Measurements from ENCODE around the gene NRXN3. TPM values are rescaled to one million over a fixed set of nuclear protein-coding genes. Genes with fewer than 3 reads are reported as not detected.

Gene NRXN3
- total RNA-seq, 1 experiment from 2014 or later, result not detected

GRCh38 chr14:78329371-78329770 lies 159.2 kb downstream of the NRXN3 start:
- no TSS peak for BruUV-seq (replicated peaks)
- H3K27me3 ChIP-seq (ENCODE audit: insufficient read depth, low read length), result no peaks in the 10 kb centered on the region; the same call in none of the 2 replicates
- no peak overlapping the region for H3K9ac ChIP-seq (ENCODE audit: low read length)
- H3K9me2 ChIP-seq (ENCODE audit: insufficient read depth), result no peaks in the 10 kb centered on the region
- intact Hi-C loops (cut with micrococcal nuclease), result no loop called here
- no peak overlapping the region for H3K27ac ChIP-seq (ENCODE audit: low read depth, low read length)
- H3K36me3 ChIP-seq (ENCODE audit: control insufficient read depth in 1 of 2, insufficient read depth in 2 of 2, low read length in 2 of 2), result no peaks in the 10 kb centered on the region
- ChIA-PET CTCF (no interaction called here), POLR2A (no interaction called here), RAD21 (ENCODE audit: low non-redundant PET in 1 of 2, low total read pairs in 2 of 2, uncharacterized antibody in 2 of 2, unreplicated experiment in 2 of 2) (no interaction called here)
- no peak overlapping the region for H3K4me2 ChIP-seq (ENCODE audit: low read length)
- no peak overlapping the region for H3K4me3 ChIP-seq (replicated peaks in 1 of 2; ENCODE audit: low read depth in 1 of 2, low read length in 2 of 2)
- no peaks in the 10 kb centered on the region for H3K79me2 ChIP-seq (ENCODE audit: insufficient read depth, low read length)
- H4K20me1 ChIP-seq (ENCODE audit: insufficient read depth), result no peaks in the 10 kb centered on the region
- peaks cover 0 to 4% of the 10 kb centered on the region in 2 experiments; a peak in 1 of 4 replicates for H3K4me1 ChIP-seq (ENCODE audit: control insufficient read depth in 1 of 2, insufficient read depth in 2 of 2, low read length in 2 of 2)
- DNase-seq (ENCODE audit: low read depth, low spot score) (no peak), ATAC-seq (no peak)
- H3K9me3 ChIP-seq (ENCODE audit: control insufficient read depth in 1 of 2, insufficient read depth in 1 of 2, low read depth in 1 of 2, low read length in 2 of 2), result no peaks in the 10 kb centered on the region
- TF ChIP-seq CTCF (IDR thresholded peaks at IDR 0.05 in 2 of 3, conservative IDR thresholded peaks at IDR 0.05 in 1 of 3; ENCODE audit: borderline replicate concordance in 1 of 3, insufficient read depth in 1 of 3, low read depth in 2 of 3, low read length in 2 of 3) (no peak), ELF1 (IDR thresholded peaks at IDR 0.05; ENCODE audit: borderline replicate concordance, low read depth) (no peak), ATF3 (IDR thresholded peaks at IDR 0.05) (no peak), POLR2AphosphoS5 (IDR thresholded peaks at IDR 0.05; ENCODE audit: low read depth, low read length) (no peak), SRF (IDR thresholded peaks at IDR 0.05; ENCODE audit: low read depth) (no peak), POLR2A (IDR thresholded peaks at IDR 0.05; ENCODE audit: borderline replicate concordance, extremely low read depth, insufficient read depth, insufficient read length) (no peak), ZFX (IDR thresholded peaks at IDR 0.05) (no peak), YY1 (IDR thresholded peaks at IDR 0.05; ENCODE audit: extremely low read depth, insufficient replicate concordance, low read depth, low read length) (no peak), MAX (IDR thresholded peaks at IDR 0.05) (no peak), ZBTB33 (IDR thresholded peaks at IDR 0.05; ENCODE audit: extremely low read depth, insufficient replicate concordance, low read length) (no peak), ZNF274 (IDR thresholded peaks at IDR 0.05; ENCODE audit: low read depth, low read length) (no peak)
- no peak overlapping the region for H2AFZ ChIP-seq (ENCODE audit: low read depth, low read length, poor library complexity, severe bottlenecking)

All from HCT116 (cell line).